Measurements from ENCODE around the gene JAML. TPM values are rescaled to one million over a fixed set of nuclear protein-coding genes. Genes with fewer than 3 reads are reported as not detected.

JAML gene
- total RNA-seq, 1 donor from 2014 or later: not detected

DNA sequence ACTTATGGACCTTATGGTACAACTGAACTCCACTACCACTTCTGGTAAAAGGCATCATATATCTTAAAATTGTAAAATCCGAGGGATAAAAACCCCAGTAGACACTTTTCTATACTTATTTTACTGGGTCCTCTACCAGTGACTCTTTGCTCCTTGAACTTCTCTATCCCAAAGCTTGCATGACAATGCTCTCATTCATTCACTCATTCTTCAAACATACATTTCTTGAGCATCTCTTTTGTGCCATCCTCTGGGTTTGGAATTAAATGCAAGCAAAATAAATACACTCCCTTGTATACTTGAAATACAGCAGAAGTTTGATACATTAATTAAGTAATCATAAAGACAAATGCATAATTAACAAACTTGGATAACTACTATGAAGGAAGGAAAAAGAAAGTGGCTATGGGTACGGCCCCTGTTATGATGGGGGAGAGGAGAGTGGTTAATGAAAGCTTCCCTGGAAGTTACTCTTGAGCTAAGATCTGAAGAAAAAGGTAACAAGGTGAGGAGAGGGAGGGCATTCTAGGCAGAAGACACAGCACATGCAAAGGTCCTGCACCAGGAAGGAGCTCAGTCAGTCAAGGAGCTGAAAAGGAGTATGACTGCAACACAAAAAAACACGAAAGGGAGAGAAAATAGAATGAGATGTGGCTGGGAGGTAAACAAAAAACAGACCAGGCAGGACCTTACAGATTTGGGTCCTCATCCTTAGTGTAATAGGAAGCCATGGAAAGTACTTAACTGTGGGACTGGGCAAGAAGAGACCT lies 19.4 kb upstream of the JAML start:
- TF ChIP-seq, protein P1, sequence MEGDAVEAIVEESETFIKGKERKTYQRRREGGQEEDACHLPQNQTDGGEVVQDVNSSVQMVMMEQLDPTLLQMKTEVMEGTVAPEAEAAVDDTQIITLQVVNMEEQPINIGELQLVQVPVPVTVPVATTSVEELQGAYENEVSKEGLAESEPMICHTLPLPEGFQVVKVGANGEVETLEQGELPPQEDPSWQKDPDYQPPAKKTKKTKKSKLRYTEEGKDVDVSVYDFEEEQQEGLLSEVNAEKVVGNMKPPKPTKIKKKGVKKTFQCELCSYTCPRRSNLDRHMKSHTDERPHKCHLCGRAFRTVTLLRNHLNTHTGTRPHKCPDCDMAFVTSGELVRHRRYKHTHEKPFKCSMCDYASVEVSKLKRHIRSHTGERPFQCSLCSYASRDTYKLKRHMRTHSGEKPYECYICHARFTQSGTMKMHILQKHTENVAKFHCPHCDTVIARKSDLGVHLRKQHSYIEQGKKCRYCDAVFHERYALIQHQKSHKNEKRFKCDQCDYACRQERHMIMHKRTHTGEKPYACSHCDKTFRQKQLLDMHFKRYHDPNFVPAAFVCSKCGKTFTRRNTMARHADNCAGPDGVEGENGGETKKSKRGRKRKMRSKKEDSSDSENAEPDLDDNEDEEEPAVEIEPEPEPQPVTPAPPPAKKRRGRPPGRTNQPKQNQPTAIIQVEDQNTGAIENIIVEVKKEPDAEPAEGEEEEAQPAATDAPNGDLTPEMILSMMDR (IDR thresholded peaks at IDR 0.05): no peak
- no peaks in the 10 kb centered on the region for H3K4me1 ChIP-seq
- DNase-seq (ENCODE audit: low spot score in 2 of 2): no peak
- no peaks in the 10 kb centered on the region for H3K36me3 ChIP-seq
- no peaks in the 10 kb centered on the region for H3K9me3 ChIP-seq
- H3K27ac ChIP-seq: no peak overlapping the region
- H3K4me3 ChIP-seq: no peak overlapping the region
- intact Hi-C loops (cut with DNase I): no loop called here
- no peaks in the 10 kb centered on the region for H3K27me3 ChIP-seq

DNA sequence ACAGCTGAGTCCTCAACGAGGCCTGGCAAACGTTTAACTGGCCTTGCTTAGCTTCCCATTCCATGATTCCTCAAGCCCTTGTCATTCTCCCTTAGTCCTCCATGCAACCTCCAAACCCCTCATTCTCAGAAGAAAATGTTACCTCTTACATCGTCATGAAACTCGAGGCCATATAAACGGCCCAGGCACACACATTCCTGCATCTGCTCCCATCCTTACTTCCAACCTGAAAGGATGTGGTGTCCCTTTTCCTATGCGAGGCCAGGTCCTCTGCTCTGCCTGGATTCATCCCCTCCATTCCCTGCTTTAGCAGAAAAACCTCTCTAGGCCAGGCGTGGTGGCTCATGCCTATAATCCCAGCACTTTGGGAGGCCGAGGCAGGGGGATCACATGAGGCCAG lies 18.4 kb upstream of the JAML start:
- Histone ChIP-seq H3K4me3 (no peak overlapping the region), H3K4me1 (no peaks in the 10 kb centered on the region), H3K36me3 (no peaks in the 10 kb centered on the region), H3K27ac (no peak overlapping the region), H3K9me3 (no peaks in the 10 kb centered on the region), H3K27me3 (no peaks in the 10 kb centered on the region)
- intact Hi-C loops (cut with DNase I): no loop called here
- TF ChIP-seq, protein P1 (IDR thresholded peaks at IDR 0.05): no peak
- no peak for DNase-seq (ENCODE audit: low spot score in 2 of 2)

DNA sequence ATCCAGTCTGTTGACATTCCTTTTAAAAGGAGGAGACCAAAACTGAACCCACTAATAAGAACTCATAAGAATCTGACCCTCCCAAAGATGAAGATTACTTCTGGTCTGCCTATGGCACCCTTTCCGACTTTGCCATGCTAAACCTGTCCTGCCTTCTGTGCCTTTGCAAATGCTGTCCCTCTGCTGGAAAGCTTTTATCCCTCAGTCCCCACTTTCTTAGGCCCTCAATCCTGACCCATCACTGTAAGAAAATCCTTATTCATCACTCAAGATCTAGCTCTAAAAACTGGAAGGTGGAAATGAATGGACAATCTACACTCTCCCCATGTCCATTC lies 16.9 kb upstream of the JAML start:
- H3K27ac ChIP-seq: no peak overlapping the region
- TF ChIP-seq, protein P1 (IDR thresholded peaks at IDR 0.05): no peak
- H3K27me3 ChIP-seq: no peaks in the 10 kb centered on the region
- no peak for DNase-seq (ENCODE audit: low spot score in 2 of 2)
- intact Hi-C loops (cut with DNase I): no loop called here
- H3K4me3 ChIP-seq: no peak overlapping the region
- no peaks in the 10 kb centered on the region for H3K9me3 ChIP-seq
- H3K36me3 ChIP-seq: no peaks in the 10 kb centered on the region
- H3K4me1 ChIP-seq: no peaks in the 10 kb centered on the region

DNA sequence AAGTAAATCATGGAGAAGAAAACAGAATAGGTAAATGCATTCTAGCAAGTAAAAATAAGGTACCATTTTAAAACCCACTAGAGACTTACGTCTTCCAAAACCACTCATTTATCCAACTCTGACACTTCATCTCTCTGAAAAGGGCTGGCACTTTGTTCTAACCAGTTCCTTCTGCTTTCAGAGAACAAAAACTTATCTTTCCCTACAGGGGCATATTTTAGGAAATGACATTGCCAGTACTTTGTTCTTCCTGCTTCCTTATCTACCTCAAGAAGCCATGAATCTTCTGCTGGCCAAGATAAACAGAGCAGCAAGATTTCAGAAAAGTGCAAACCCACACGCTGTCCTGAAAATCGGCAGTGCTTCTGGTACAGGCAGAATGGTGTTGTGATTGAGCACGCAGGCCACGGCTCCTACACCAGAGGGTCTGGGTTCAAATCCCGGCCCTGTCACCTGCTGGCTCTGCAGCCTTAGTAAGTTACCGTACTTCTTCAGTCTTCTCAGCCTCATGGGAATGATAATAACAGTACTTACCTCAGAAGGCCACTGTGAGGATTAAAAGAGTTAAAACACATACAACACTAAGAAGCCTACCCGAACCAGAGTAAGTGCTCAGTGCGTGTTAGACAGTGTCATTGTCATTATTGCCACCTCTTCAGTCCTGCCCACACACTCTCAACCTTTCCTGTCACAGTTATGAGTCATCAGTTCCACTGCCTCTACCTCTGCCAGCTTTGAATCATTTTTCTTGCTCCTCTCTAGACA lies 16.4 kb upstream of the JAML start:
- no peak for DNase-seq (ENCODE audit: low spot score in 2 of 2)
- no peak overlapping the region for H3K4me3 ChIP-seq
- H3K4me1 ChIP-seq: no peaks in the 10 kb centered on the region
- no peaks in the 10 kb centered on the region for H3K9me3 ChIP-seq
- no peaks in the 10 kb centered on the region for H3K36me3 ChIP-seq
- TF ChIP-seq, protein P1 (IDR thresholded peaks at IDR 0.05): no peak
- intact Hi-C loops (cut with DNase I): no loop called here
- peak overlapping the region; percentile 8 to 19 for H3K27ac ChIP-seq
- H3K27me3 ChIP-seq: no peaks in the 10 kb centered on the region

DNA sequence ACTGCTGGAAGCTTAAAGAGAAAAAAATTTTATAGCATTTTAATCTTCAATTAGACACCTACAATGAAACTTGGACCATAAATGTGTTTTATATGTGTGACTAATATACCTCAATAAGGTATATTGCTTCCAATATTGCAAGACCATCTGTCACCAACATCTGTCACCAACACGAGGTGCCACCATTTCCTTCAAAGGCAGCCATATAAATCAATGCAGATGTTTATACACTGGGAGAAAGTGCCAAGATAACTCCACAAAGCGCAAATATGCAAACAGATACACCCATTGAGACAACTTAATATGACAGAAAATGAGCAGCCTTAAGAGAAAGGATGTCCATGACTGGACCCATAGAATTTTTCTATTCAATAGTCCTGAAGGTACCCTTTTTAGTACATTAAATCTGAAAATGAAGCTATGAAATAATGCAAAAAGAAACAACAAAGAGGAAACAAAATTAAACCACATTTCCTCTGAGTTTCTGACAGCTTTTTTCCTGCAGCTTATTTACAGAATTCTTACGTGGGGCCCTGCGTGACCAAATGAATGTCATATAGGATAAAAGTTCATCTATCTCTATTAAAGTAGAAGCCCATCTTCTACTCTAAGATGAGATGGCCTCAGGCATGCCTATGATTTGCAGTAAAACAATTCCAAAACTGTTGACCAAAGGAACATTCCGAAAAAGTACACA lies 14.8 kb upstream of the JAML start:
- Histone ChIP-seq H3K4me3 (no peak overlapping the region), H3K27me3 (no peaks in the 10 kb centered on the region), H3K36me3 (no peaks in the 10 kb centered on the region), H3K9me3 (no peaks in the 10 kb centered on the region), H3K4me1 (no peaks in the 10 kb centered on the region), H3K27ac (no peak overlapping the region)
- TF ChIP-seq, protein P1 (IDR thresholded peaks at IDR 0.05): no peak
- intact Hi-C loops (cut with DNase I): no loop called here
- DNase-seq (ENCODE audit: low spot score in 2 of 2): no peak

Measured in ascending aorta (tissue), 2 donors.